Keratinocyte (primary cell): Measurements from ENCODE around the gene CMAS.
"Not testable (repeated sequence)": the region's sequence is repeated elsewhere in the genome, so short reads cannot be mapped to it uniquely, and the experiment has no call there.

Source experiments
- EZH2 ChIP-seq: IDR thresholded peaks from one replicate; pipeline ENCODE4 v1.6.1; 2012; ENCODE audit warnings: inconsistent platforms, mild to moderate bottlenecking, low read length, moderate library complexity
- TF ChIP-seq, protein P1 (sequence below), 3 experiments: IDR thresholded peaks in 1 of 3; conservative IDR thresholded peaks in 1 of 3; optimal IDR thresholded peaks in 1 of 3; 2 replicates in 2 of 3; 3 replicates in 1 of 3; pipeline versions ENCODE3 to v1.5.1; 2011; ENCODE audit warnings: low read length in 3 of 3, mild to moderate bottlenecking in 3 of 3, moderate library complexity in 2 of 3, control low read depth in 1 of 3, inconsistent platforms in 1 of 3; ENCODE audit not compliant: insufficient read depth in 2 of 3; ENCODE audit errors: extremely low read depth in 1 of 3

DNA sequence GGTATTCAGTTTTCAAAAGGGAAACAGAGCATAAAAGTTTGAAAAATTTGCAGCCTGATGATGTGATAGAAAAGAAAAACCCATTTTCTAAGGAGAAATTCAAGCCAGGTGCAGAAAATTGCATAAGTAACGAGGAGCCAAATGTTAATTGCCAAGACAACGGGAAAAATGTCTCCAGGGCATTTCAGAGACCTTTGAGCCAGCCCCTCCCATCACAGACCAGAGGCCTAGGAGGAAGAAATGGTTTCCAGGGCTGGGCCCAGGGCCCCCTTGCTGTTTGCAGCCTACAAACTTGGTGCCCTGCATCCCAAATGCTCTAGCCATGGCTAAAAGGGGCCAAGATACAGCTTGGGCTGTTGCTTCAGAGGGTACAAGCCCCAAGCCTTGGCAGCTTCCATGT, 38.2 kb upstream of the CMAS start:
- TF ChIP-seq, protein P1, sequence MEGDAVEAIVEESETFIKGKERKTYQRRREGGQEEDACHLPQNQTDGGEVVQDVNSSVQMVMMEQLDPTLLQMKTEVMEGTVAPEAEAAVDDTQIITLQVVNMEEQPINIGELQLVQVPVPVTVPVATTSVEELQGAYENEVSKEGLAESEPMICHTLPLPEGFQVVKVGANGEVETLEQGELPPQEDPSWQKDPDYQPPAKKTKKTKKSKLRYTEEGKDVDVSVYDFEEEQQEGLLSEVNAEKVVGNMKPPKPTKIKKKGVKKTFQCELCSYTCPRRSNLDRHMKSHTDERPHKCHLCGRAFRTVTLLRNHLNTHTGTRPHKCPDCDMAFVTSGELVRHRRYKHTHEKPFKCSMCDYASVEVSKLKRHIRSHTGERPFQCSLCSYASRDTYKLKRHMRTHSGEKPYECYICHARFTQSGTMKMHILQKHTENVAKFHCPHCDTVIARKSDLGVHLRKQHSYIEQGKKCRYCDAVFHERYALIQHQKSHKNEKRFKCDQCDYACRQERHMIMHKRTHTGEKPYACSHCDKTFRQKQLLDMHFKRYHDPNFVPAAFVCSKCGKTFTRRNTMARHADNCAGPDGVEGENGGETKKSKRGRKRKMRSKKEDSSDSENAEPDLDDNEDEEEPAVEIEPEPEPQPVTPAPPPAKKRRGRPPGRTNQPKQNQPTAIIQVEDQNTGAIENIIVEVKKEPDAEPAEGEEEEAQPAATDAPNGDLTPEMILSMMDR (optimal IDR thresholded peaks at IDR 0.05 in 1 of 3, IDR thresholded peaks at IDR 0.05 in 1 of 3, conservative IDR thresholded peaks at IDR 0.05 in 1 of 3; ENCODE audit: extremely low read depth in 1 of 3, insufficient read depth in 2 of 3, low read length in 3 of 3), result not testable (repeated sequence)
- TF ChIP-seq EZH2, result not testable (repeated sequence)
